GM19397 (cell line): ENCODE measurements around the gene ARFGAP3.

Source experiments
- ATAC-seq: cut with Tn5 transposase; IDR thresholded peaks from one replicate; pipeline ENCODE4 v1.9.1; 2021; ENCODE audit warnings: mild to moderate bottlenecking, moderate library complexity; ENCODE audit not compliant: unreplicated experiment

The ARFGAP3 gene

GRCh38 chr22:42865536-42865935, 8.5 kb upstream of the ARFGAP3 start:
- ATAC-seq: no peak

- ATAC-seq: no peak
These were observed 6.4 kb upstream of the ARFGAP3 start for GRCh38 chr22:42863349-42863961.

- ATAC-seq: no peak
These were observed 5.1 kb upstream of the ARFGAP3 start for GRCh38 chr22:42862045-42862734.

GRCh38 chr22:42860968-42861367, 3.9 kb upstream of the ARFGAP3 start:
- no peak for ATAC-seq

GRCh38 chr22:42857845-42858481, 890 bp upstream of the ARFGAP3 start:
- ATAC-seq: no peak

- ATAC-seq: peak; percentile 18
These were observed 751 bp downstream of the ARFGAP3 start for GRCh38 chr22:42856179-42856864.

GRCh38 chr22:42855721-42856120, 1.4 kb downstream of the ARFGAP3 start:
- no peak for ATAC-seq

- ATAC-seq: no peak
These were observed 1.9 kb downstream of the ARFGAP3 start for GRCh38 chr22:42855211-42855610.

- ATAC-seq: no peak
These were observed 8.0 kb downstream of the ARFGAP3 start for GRCh38 chr22:42848941-42849550.

GRCh38 chr22:42847110-42847509, 10.0 kb downstream of the ARFGAP3 start:
- no peak for ATAC-seq

- ATAC-seq: no peak
These were observed 12.3 kb downstream of the ARFGAP3 start for GRCh38 chr22:42844756-42845155.

GRCh38 chr22:42842658-42843370, 14.3 kb downstream of the ARFGAP3 start:
- no peak for ATAC-seq

GRCh38 chr22:42841444-42841843, 15.6 kb downstream of the ARFGAP3 start:
- ATAC-seq: no peak

- ATAC-seq: no peak
These were observed 19.5 kb downstream of the ARFGAP3 start for GRCh38 chr22:42837556-42837955.

GRCh38 chr22:42836026-42836425, 21.0 kb downstream of the ARFGAP3 start:
- ATAC-seq: no peak

- ATAC-seq: no peak
These were observed 22.7 kb downstream of the ARFGAP3 start for GRCh38 chr22:42834177-42834949.

- ATAC-seq: no peak
These were observed 24.0 kb downstream of the ARFGAP3 start for GRCh38 chr22:42833104-42833503.

- ATAC-seq: no peak
These were observed 25.4 kb downstream of the ARFGAP3 start for GRCh38 chr22:42831712-42832111.

GRCh38 chr22:42830161-42830560, 26.9 kb downstream of the ARFGAP3 start:
- ATAC-seq: no peak

- no peak for ATAC-seq
These were observed 27.8 kb downstream of the ARFGAP3 start for GRCh38 chr22:42829302-42829701.
